IMR-90 (cell line): ENCODE data around the gene COA1.

Experiments
- BHLHE40 ChIP-seq: fragments of 150-350 bp; IDR thresholded peaks from 2 replicates; pipeline ENCODE4 v1.6.1; 2016; ENCODE audit warnings: mild to moderate bottlenecking, low read depth, low read length
- CEBPB ChIP-seq: IDR thresholded peaks from 2 replicates; pipeline ENCODE4 v1.6.1; 2012; ENCODE audit warnings: low read depth, low read length, improper control_type of control experiment
- CTCF ChIP-seq: conservative IDR thresholded peaks from 2 replicates; pipeline ENCODE4 v1.5.1; 2012; ENCODE audit warnings: mild to moderate bottlenecking, low read depth, low read length, improper control_type of control experiment
- RCOR1 ChIP-seq: IDR thresholded peaks from 2 replicates; pipeline ENCODE4 v1.6.1; 2012; ENCODE audit warnings: mild to moderate bottlenecking, low read length, improper control_type of control experiment; ENCODE audit not compliant: insufficient replicate concordance
- USF2 ChIP-seq: fragments of 150-350 bp; IDR thresholded peaks from 2 replicates; pipeline ENCODE4 v1.6.1; 2017; ENCODE audit warnings: mild to moderate bottlenecking, antibody characterized with exemption, low read length, low read depth

GRCh38 chr7:43686991-43687390 is 42.3 kb downstream of the COA1 start:
- TF ChIP-seq CTCF = no peak
- TF ChIP-seq USF2 = no peak
- TF ChIP-seq BHLHE40 = no peak
- TF ChIP-seq CEBPB = no peak
- TF ChIP-seq RCOR1 = no peak
